GM12875 (cell line): ENCODE measurements around the gene AMPD2.

ENCODE experiments used
- H3K4me3 ChIP-seq: one replicate; pipeline ENCODE4 v1.5.1; 2011; ENCODE audit warnings: low read depth, low read length, control low read depth
- TF ChIP-seq, protein P1 (sequence below): IDR thresholded peaks from 2 replicates; pipeline ENCODE4 v1.5.1; 2011; ENCODE audit warnings: low read depth, mild to moderate bottlenecking, control low read depth, inconsistent platforms, low read length, moderate library complexity, borderline replicate concordance; ENCODE audit not compliant: insufficient read depth

AMPD2 gene

DNA sequence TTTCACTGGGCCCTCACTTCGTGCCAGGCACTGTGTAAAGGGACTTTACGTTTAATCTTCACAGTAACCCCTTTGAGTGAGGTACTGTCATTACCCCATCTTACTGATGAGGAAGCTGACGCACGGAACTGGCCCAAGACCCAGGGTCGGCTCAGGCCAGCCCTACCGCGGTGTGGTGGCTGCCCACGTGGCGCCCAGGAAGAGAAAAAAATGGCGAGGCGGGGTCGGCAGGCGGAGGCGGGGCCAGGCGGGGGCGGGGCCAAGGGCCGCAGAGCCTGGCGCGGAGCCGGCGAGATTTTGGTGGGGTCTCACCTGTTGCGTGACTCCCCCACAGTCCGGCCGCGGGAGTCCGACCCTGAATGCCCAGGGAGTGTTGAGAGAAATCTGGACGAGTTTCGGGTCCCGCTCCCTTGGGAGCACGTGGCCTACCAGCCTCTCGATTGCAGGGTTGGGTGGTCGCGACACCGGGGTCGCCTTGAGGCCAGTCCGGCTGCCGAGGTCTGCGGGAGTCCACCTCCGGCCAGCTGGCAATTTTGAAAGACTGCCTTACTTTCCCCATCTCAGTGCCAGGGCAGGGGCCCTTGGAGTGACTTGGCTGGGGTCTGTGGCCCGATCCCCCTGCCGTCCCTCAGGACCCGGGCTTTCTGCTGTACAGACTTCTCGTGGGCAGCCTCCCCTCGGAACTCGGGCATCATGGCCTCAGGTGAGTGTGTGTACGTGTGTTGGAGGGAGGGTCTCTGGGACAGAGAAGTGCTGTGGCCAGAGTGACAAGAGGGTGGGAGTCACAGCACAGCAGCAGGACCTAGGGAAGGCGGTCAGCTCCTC is at the start of gene AMPD2, which contains the start of gene GNAT2:
Gene AMPD2, plus strand, starts transcription at position 262 of the 825 bp plus-strand sequence. CDS start 1,339 bp downstream, outside the sequence.
Gene GNAT2, minus strand, starts transcription at position 41 of the 825 bp plus-strand sequence. CDS start 6,746 bp downstream, outside the sequence.
- H3K4me3 ChIP-seq = peak within 1 kb of the TSS; percentile 80
- TF ChIP-seq, protein P1, sequence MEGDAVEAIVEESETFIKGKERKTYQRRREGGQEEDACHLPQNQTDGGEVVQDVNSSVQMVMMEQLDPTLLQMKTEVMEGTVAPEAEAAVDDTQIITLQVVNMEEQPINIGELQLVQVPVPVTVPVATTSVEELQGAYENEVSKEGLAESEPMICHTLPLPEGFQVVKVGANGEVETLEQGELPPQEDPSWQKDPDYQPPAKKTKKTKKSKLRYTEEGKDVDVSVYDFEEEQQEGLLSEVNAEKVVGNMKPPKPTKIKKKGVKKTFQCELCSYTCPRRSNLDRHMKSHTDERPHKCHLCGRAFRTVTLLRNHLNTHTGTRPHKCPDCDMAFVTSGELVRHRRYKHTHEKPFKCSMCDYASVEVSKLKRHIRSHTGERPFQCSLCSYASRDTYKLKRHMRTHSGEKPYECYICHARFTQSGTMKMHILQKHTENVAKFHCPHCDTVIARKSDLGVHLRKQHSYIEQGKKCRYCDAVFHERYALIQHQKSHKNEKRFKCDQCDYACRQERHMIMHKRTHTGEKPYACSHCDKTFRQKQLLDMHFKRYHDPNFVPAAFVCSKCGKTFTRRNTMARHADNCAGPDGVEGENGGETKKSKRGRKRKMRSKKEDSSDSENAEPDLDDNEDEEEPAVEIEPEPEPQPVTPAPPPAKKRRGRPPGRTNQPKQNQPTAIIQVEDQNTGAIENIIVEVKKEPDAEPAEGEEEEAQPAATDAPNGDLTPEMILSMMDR = no peak

DNA sequence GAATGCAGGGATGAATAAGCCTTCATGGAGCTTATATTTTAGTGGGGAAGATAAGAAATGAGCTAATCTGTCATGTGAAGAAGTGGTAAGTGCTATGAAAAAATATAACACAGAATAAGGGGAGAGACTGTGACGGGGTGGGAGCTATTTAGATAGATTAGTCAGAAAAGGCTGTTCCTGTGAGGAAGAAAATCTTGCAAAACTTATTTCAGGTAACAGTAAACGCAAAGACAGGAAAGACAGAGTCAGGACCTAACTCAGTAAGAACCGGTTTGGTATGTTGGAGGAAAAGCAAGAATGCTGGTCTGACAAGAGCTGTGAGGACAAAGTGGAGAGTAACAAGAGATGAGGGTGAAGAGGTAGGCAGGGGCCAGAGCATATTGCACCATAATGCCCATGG is 49.2 kb upstream of the AMPD2 start:
- H3K4me3 ChIP-seq = no peak overlapping the region
- TF ChIP-seq, protein P1 = no peak

DNA sequence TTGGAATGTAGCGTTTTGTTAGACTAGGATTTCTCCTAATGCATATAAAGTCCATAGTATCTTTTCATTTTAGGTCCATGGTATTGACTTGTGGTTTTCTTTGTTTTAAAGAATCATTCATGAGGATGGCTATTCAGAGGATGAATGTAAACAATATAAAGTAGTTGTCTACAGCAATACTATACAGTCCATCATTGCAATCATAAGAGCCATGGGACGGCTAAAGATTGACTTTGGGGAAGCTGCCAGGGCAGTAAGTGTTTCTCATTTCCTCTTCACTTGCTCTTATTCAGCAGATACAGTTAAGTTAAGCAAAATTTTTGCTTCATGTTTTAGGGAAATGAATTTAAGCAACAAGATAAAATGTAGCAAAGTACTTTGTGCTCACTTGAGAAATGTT is 45.9 kb upstream of the AMPD2 start:
- no peak overlapping the region for H3K4me3 ChIP-seq
- TF ChIP-seq, protein P1 = no peak

DNA sequence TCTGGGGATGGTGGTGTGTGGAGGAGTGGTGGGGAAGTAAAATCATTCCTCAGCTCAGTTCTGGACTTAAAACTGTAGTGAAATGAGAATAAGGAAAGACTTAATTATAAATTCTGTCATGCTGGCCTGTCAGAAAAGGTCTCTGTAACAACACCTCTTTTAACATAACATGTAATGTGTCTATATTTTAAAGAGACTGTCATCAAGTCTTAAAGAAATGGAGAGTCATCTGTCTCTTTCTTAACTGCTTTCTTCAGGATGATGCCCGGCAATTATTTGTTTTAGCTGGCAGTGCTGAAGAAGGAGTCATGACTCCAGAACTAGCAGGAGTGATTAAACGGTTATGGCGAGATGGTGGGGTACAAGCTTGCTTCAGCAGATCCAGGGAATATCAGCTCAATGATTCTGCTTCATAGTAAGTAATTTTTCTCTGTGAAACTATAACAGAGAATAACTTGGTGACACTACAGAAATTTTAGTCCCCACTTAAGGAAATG is 40.6 kb upstream of the AMPD2 start:
- TF ChIP-seq, protein P1 = no peak
- no peak overlapping the region for H3K4me3 ChIP-seq

DNA sequence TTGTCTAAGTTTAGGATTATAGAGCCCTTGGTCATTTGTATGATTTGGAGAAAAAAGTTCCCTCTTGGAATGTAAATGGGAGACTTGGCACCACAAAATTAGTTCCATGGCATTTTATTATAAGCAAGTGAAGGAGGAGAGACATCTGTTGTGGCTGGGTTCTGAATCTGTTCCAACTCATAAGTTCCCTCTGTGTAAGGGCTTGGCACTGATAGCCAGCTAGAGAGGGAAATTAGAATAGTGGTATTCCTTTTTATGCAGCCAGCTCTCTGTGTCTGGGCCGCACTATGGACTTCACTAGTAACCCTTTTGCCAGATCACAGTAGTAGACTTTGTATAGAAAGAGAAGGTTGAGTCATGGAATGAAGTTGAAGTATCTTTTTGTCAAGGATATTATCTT is 40.1 kb upstream of the AMPD2 start:
- H3K4me3 ChIP-seq = no peak overlapping the region
- TF ChIP-seq, protein P1 = no peak

DNA sequence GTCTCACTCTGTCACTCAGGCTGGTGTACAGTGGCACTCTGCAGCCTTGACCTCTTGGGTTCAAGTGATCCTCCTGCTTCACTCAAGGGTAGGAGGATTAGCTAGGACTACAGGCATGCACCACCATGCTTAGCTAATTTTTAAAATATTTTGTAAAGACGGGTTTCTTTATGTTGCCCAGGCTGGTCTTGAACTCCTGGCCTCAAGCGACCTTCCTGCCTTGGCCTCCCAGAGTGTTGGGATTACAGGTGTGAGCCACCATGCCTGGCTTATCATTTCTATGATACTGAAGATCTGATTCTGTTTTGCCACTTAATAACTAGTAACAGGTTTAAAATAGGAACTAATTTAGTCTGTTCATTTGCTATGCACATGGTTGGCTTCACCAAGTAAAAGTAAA is 37.6 kb upstream of the AMPD2 start:
- H3K4me3 ChIP-seq = no peak overlapping the region
- TF ChIP-seq, protein P1 = no peak

DNA sequence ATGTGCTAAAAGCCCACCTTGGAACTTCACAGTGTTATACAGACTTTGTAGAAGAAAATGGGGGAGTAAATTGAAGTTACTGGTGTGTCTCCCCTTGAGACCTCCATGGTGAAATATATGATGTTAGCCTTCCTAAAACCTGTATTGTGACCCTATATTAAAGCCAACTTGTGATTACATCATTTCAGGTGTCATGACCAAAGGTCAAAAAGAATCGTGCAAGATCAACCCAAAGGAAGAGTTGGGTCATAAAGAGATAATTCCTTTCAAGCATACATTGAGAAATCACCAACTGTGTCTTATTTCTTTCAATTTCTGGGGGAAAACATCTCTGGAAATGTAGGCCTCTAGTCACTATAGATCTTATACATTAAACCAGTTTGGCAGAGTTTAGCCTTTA is 34.9 kb upstream of the AMPD2 start:
- TF ChIP-seq, protein P1 = no peak
- no peak overlapping the region for H3K4me3 ChIP-seq
